Right lobe of liver (tissue), 4 donors: ENCODE measurements around the gene FBLN1.

Experiments used
- POLR2A ChIP-seq: fragments of 450-650 bp; IDR thresholded peaks from one replicate; pipeline ENCODE4 v1.6.1; 2017; ENCODE audit warnings: antibody characterized with exemption, mild to moderate bottlenecking
- TF ChIP-seq, protein P1 (sequence below), 4 donors: fragments of 200-600 bp in 3 of 4; fragments of 450-650 bp in 1 of 4; IDR thresholded peaks; one replicate each; pipeline versions ENCODE4 v1.5.1 to v1.8.0; 2016 to 2022; ENCODE audit warnings: antibody characterized with exemption in 4 of 4, mild to moderate bottlenecking in 2 of 4
- donor health status: DM: no; HTN: no; CAD: no.
- donor health status: DM: no; HTN: no; CAD: no.
- donor health status: DM: no; HTN: yes; CAD: no.

DNA sequence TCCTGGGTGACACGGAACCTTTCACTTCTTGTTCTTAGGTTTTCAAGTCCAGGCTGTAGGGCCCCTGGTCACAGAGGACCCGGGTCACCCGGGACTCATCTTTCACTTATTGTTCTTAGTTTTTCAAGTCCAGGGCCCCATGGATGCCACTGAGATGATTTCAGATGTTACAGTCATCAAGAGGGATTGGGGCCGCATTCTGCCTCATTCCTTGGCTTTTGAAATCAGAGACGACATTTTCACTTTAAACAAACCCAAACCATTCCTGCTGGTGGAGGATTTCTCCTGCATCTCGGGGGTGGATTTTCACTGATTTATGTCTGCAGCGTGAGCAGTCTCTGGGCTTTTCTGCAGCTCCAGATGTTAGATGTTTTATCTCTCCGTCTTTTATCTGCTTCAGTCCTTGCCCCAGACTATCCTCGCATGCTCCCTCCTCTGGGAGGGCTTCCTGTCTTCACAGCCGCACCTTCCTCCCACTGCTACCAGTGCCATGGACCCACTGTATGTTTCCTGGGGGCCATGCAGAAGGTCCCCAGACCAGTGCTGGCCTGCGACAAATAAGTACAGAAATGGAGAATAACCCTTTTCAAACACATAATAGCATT, 27.4 kb downstream of the FBLN1 start:
- TF ChIP-seq, protein P1, sequence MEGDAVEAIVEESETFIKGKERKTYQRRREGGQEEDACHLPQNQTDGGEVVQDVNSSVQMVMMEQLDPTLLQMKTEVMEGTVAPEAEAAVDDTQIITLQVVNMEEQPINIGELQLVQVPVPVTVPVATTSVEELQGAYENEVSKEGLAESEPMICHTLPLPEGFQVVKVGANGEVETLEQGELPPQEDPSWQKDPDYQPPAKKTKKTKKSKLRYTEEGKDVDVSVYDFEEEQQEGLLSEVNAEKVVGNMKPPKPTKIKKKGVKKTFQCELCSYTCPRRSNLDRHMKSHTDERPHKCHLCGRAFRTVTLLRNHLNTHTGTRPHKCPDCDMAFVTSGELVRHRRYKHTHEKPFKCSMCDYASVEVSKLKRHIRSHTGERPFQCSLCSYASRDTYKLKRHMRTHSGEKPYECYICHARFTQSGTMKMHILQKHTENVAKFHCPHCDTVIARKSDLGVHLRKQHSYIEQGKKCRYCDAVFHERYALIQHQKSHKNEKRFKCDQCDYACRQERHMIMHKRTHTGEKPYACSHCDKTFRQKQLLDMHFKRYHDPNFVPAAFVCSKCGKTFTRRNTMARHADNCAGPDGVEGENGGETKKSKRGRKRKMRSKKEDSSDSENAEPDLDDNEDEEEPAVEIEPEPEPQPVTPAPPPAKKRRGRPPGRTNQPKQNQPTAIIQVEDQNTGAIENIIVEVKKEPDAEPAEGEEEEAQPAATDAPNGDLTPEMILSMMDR (IDR thresholded peaks at IDR 0.05), result no peak
- no peak for TF ChIP-seq POLR2A
